Endothelial cell of hepatic sinusoid (primary cell): Measurements from ENCODE around the gene BAIAP3.
"Not testable (repeated sequence)": the region's sequence is repeated elsewhere in the genome, so short reads cannot be mapped to it uniquely, and the experiment has no call there.

ENCODE experiments used
- in situ Hi-C: cut with HindIII; loops from 2 replicates; pipeline ENCODE4 v1.10.0; 2017; ENCODE audit warnings: low sequenced_read_pairs

BAIAP3 gene

GRCh38 chr16:1314399-1315068 is 18.9 kb upstream of the BAIAP3 start:
- in situ Hi-C loops, result no loop called here

GRCh38 chr16:1315081-1316032 is 18.1 kb upstream of the BAIAP3 start:
- in situ Hi-C loops, result no loop called here

- in situ Hi-C loops, result no loop called here
Observed at GRCh38 chr16:1316033-1316405, 17.4 kb upstream of the BAIAP3 start.

GRCh38 chr16:1317479-1318267 is 15.8 kb upstream of the BAIAP3 start:
- in situ Hi-C loops, result no loop called here

GRCh38 chr16:1318268-1318545 is 15.2 kb upstream of the BAIAP3 start:
- in situ Hi-C loops, result no loop called here

- in situ Hi-C loops, result no loop called here
Observed at GRCh38 chr16:1319041-1319440, 14.4 kb upstream of the BAIAP3 start.

GRCh38 chr16:1320097-1320496 is 13.3 kb upstream of the BAIAP3 start:
- in situ Hi-C loops, result no loop called here

GRCh38 chr16:1320658-1321240 is 12.7 kb upstream of the BAIAP3 start:
- in situ Hi-C loops, result no loop called here

- in situ Hi-C loops, result no loop called here
Observed at GRCh38 chr16:1322407-1322806, 11.0 kb upstream of the BAIAP3 start.

GRCh38 chr16:1323296-1324239 is 9.9 kb upstream of the BAIAP3 start:
- in situ Hi-C loops, result no loop called here

GRCh38 chr16:1324286-1324826 is 9.1 kb upstream of the BAIAP3 start:
- in situ Hi-C loops, result no loop called here

GRCh38 chr16:1325261-1325660 is 8.2 kb upstream of the BAIAP3 start:
- in situ Hi-C loops, result no loop called here

- in situ Hi-C loops, result no loop called here
Observed at GRCh38 chr16:1325673-1326371, 7.6 kb upstream of the BAIAP3 start.

GRCh38 chr16:1326391-1326790 is 7.1 kb upstream of the BAIAP3 start:
- in situ Hi-C loops, result no loop called here

- in situ Hi-C loops, result no loop called here
Observed at GRCh38 chr16:1326946-1327618, 6.4 kb upstream of the BAIAP3 start.

- in situ Hi-C loops, result no loop called here
Observed at GRCh38 chr16:1327619-1327947, 5.9 kb upstream of the BAIAP3 start.

GRCh38 chr16:1328136-1328535 is 5.3 kb upstream of the BAIAP3 start:
- in situ Hi-C loops, result not testable (repeated sequence)

- in situ Hi-C loops, result not testable (repeated sequence)
Observed at GRCh38 chr16:1328961-1329360, 4.5 kb upstream of the BAIAP3 start.
